Omental fat pad (tissue), 4 donors: ENCODE data around the gene RAB14. TPM values are rescaled to one million over a fixed set of nuclear protein-coding genes. Genes with fewer than 3 reads are reported as not detected.

ENCODE experiments used
- ATAC-seq: fragments of 150-250 bp; one replicate; pipeline ENCODE4 v1.9.1; 2016; ENCODE audit warnings: mild to moderate bottlenecking, moderate library complexity; ENCODE audit not compliant: low FRiP score
- DNase-seq: peaks from one replicate; pipeline ENCODE4 v3.0.0-alpha.2; 2019; ENCODE audit warnings: low spot score
- CTCF ChIP-seq, 3 donors: fragments of 450-650 bp; IDR thresholded peaks; one replicate each; pipeline ENCODE4 v1.5.1; 2016 to 2017; ENCODE audit warnings: antibody characterized with exemption in 3 of 3, mild to moderate bottlenecking in 3 of 3, moderate library complexity in 2 of 3
- total RNA-seq, 4 donors: library from RNA; depleted of rRNA; stranded (reverse); fragments of >200 nt; gene quantifications; one replicate each; pipeline ENCODE4 v1.1.0, GENCODE V29; 2016

Gene RAB14
- total RNA-seq, 4 donors from 2014 or later: 31.0 to 44.8 (median 35.6) TPM

GRCh38 chr9:121200356-121200755 is 1.3 kb downstream of the RAB14 start:
- no peak for TF ChIP-seq CTCF (IDR thresholded peaks at IDR 0.05)
- DNase-seq: no peak
- ATAC-seq: no peak

- no peak for ATAC-seq
- DNase-seq: no peak
- no peak for TF ChIP-seq CTCF (IDR thresholded peaks at IDR 0.05)
Measured at GRCh38 chr9:121199921-121200320, 1.7 kb downstream of the RAB14 start.

- no peak for DNase-seq
- ATAC-seq: no peak
- no peak for TF ChIP-seq CTCF (IDR thresholded peaks at IDR 0.05)
Measured at GRCh38 chr9:121198512-121199042, 3.1 kb downstream of the RAB14 start.

- DNase-seq: no peak
- ATAC-seq: no peak
- TF ChIP-seq CTCF (IDR thresholded peaks at IDR 0.05): no peak
Measured at GRCh38 chr9:121197132-121197531, 4.5 kb downstream of the RAB14 start.

GRCh38 chr9:121196389-121196788 is 5.3 kb downstream of the RAB14 start:
- DNase-seq (no peak), ATAC-seq (no peak)
- no peak for TF ChIP-seq CTCF (IDR thresholded peaks at IDR 0.05)

- no peak for DNase-seq
- no peak for ATAC-seq
- TF ChIP-seq CTCF (IDR thresholded peaks at IDR 0.05): no peak
Measured at GRCh38 chr9:121194730-121195129, 6.9 kb downstream of the RAB14 start.

- DNase-seq (no peak), ATAC-seq (no peak)
- TF ChIP-seq CTCF (IDR thresholded peaks at IDR 0.05): no peak
Measured at GRCh38 chr9:121192959-121193640, 8.6 kb downstream of the RAB14 start.
